K562 (cell line): ENCODE measurements around the gene CACNA2D3. TPM values are rescaled to one million over a fixed set of nuclear protein-coding genes. Genes with fewer than 3 reads are reported as not detected.

ENCODE experiments used
- ATAC-seq: fragments of 200-7000 bp; cut with Tn5 transposase; 3 replicates; pipeline ENCODE4 v1.9.1; 2020; ENCODE audit warnings: moderate library complexity
- BruUV-seq: library from RNA; stranded (reverse); fragments of 400-500 nt; replicated peaks from 2 replicates; lab custom pipeline; 2021; lab: Mats Ljungman, UMichigan
- CTCF ChIA-PET: fragments of 300-600 bp; formaldehyde crosslinking; extraction: SDS; loops from one replicate; lab custom pipeline; 2021; ENCODE audit warnings: low intra/inter-chr PET ratio; lab: Yijun Ruan, JAX
- POLR2A ChIA-PET: fragments of 300-600, 350-650 bp; sonication (Branson Sonifier 250); formaldehyde crosslinking; extraction: SDS; loops from one replicate; lab custom pipeline; 2021; ENCODE audit warnings: antibody characterized with exemption, inconsistent platforms; lab: Yijun Ruan, JAX
- DNase-seq, 4 experiments: peaks; one replicate each; pipeline versions ENCODE4 v3.0.0 to v3.0.0-alpha.2; 2011 to 2018; ENCODE audit warnings: low spot score in 3 of 4, mixed read lengths in 3 of 4; ENCODE audit errors: extremely low read depth in 1 of 4
- FAIRE-seq: peaks from 2 replicates; lab custom pipeline; 2011; peaks lifted over from hg19 to GRCh38; lab: Jason Lieb, UNC
- H2AFZ ChIP-seq: 2 replicates; pipeline ENCODE4 v1.6.0; 2011; ENCODE audit warnings: low read depth, low read length, control low read depth, inconsistent platforms
- H3K27ac ChIP-seq: fragments of 200-600 bp; 3 replicates; pipeline ENCODE4 v1.8.0; 2011; ENCODE audit warnings: low read depth, mild to moderate bottlenecking, control low read depth, inconsistent platforms, low read length, moderate library complexity, mixed read lengths; ENCODE audit errors: extremely low read depth
- H3K27me3 ChIP-seq, 2 experiments: fragments of 300-600 bp in 1 of 2; 2 replicates in 1 of 2; 3 replicates in 1 of 2; pipeline versions ENCODE4 v1.6.0 to v1.8.0; 2011; ENCODE audit warnings: inconsistent platforms in 2 of 2, low read length in 2 of 2, mild to moderate bottlenecking in 1 of 2, mixed read lengths in 1 of 2, moderate library complexity in 1 of 2; ENCODE audit not compliant: control insufficient read depth in 2 of 2, insufficient read depth in 2 of 2
- H3K36me3 ChIP-seq: fragments of 300-600 bp; 3 replicates; pipeline ENCODE4 v1.8.0; 2011; ENCODE audit warnings: mild to moderate bottlenecking, low read length, inconsistent platforms; ENCODE audit not compliant: control insufficient read depth, insufficient read depth
- H3K4me1 ChIP-seq, 2 experiments: fragments of 200-600 bp in 1 of 2; replicated peaks in 1 of 2; 2 replicates in 1 of 2; 3 replicates in 1 of 2; pipeline versions ENCODE4 v1.5.1 to v1.8.0; 2011; ENCODE audit warnings: inconsistent platforms in 2 of 2, low read length in 2 of 2, mild to moderate bottlenecking in 1 of 2, mixed read lengths in 1 of 2, moderate library complexity in 1 of 2; ENCODE audit not compliant: control insufficient read depth in 2 of 2, insufficient read depth in 2 of 2
- H3K4me2 ChIP-seq: 2 replicates; pipeline ENCODE4 v1.6.1; 2011; ENCODE audit warnings: low read length, control low read depth, inconsistent platforms, mixed read lengths; ENCODE audit not compliant: insufficient read depth
- H3K4me3 ChIP-seq: fragments of 200-600 bp; sonication (generic), shearing (Covaris generic); 2 replicates; pipeline ENCODE4 v1.5.1; 2016; ENCODE audit warnings: control low read depth, inconsistent platforms
- H3K79me2 ChIP-seq: fragments of 200-600 bp; 3 replicates; pipeline ENCODE4 v1.8.0; 2011; ENCODE audit warnings: low read length, inconsistent platforms; ENCODE audit not compliant: control insufficient read depth, insufficient read depth
- H3K9ac ChIP-seq, 2 experiments: 2 replicates each; pipeline versions ENCODE4 v1.6.0 to v1.6.1; 2011; ENCODE audit warnings: low read depth in 2 of 2, low read length in 2 of 2, control low read depth in 1 of 2, inconsistent platforms in 1 of 2, mild to moderate bottlenecking in 1 of 2, mixed read lengths in 1 of 2; ENCODE audit not compliant: insufficient read depth in 1 of 2
- H3K9me1 ChIP-seq: one replicate; pipeline ENCODE4 v1.6.0; 2011; ENCODE audit warnings: inconsistent platforms, mild to moderate bottlenecking, low read length, moderate library complexity; ENCODE audit not compliant: control insufficient read depth, insufficient read depth
- H3K9me3 ChIP-seq: replicated peaks from 2 replicates; pipeline ENCODE4 v1.5.1; 2011; ENCODE audit warnings: low read depth, low read length, inconsistent platforms; ENCODE audit not compliant: control insufficient read depth, insufficient read depth
- H4K20me1 ChIP-seq: replicated peaks from 2 replicates; pipeline ENCODE4 v1.6.1; 2011; ENCODE audit warnings: low read length, inconsistent platforms, mixed read lengths; ENCODE audit not compliant: control insufficient read depth, insufficient read depth
- CCAR2 ChIP-seq: fragments of 200-400 bp; formaldehyde crosslinking; IDR thresholded peaks from 2 replicates; pipeline ENCODE4 v1.6.1; 2017; ENCODE audit warnings: mild to moderate bottlenecking, low read depth, low read length
- DNMT1 ChIP-seq: fragments of 450-650 bp; IDR thresholded peaks from 2 replicates; pipeline ENCODE4 v1.6.1; 2016; ENCODE audit warnings: antibody characterized with exemption, mild to moderate bottlenecking
- KLF13 ChIP-seq: fragments of 450-650 bp; IDR thresholded peaks from 2 replicates; pipeline ENCODE4 v1.6.1; 2016; ENCODE audit warnings: missing genetic modification characterization, low read depth, mild to moderate bottlenecking, missing compliant biosample characterization, moderate library complexity, borderline replicate concordance
- PHF8 ChIP-seq: fragments of 200-600 bp; sonication (generic); IDR thresholded peaks from 2 replicates; pipeline ENCODE4 v1.6.1; 2012; ENCODE audit warnings: mixed run types, mild to moderate bottlenecking, inconsistent platforms, low read length, moderate library complexity, borderline replicate concordance
- SIN3B ChIP-seq: fragments of 450-650 bp; IDR thresholded peaks from 2 replicates; pipeline ENCODE4 v1.6.1; 2017; ENCODE audit warnings: low read depth, mild to moderate bottlenecking, moderate library complexity
- WGBS: fragments of 100-300 bp; shearing (Covaris generic); methylation state at CpG from one replicate; pipeline ENCODE4 v1.1.6; 2016; ENCODE audit warnings: low coverage, mixed read lengths; ENCODE audit not compliant: insufficient coverage; ENCODE audit errors: missing lambda C conversion rate; 5-methylcytosine and 5-hydroxymethylcytosine counted together
- in situ Hi-C: fragments of 300-500 bp; cut with MboI; formaldehyde crosslinking; loops from 4 replicates; pipeline ENCODE4 v1.15.0; 2018; ENCODE audit warnings: inconsistent platforms, mixed read lengths
- intact Hi-C: fragments of 100-400 bp; cut with micrococcal nuclease; formaldehyde crosslinking; loops from 2 replicates; pipeline ENCODE4 v1.14.2; 2022
- polyA plus RNA-seq, 8 experiments: library from polyadenylated mRNA; depleted of rRNA in 4 of 8; stranded (reverse) in 5 of 8; unstranded in 3 of 8; fragments of >200 nt; fragmentation: Nextera tagmentation in 2 of 8; fragmentation: Illumina TruSeq in 1 of 8; extraction: Ambion mirVana in 2 of 8; extraction: Trizol in 1 of 8; gene quantifications; 2 replicates each; pipeline versions ENCODE4 v1.2.1 to v1.2.3, GENCODE V29; 2011 to 2014; ENCODE audit warnings: inconsistent platforms in 1 of 8, missing spikeins in 1 of 8
- total RNA-seq, 7 experiments: library from RNA; depleted of rRNA in 6 of 7; stranded (reverse); fragments of >200 nt in 6 of 7; fragmentation: Illumina TruSeq in 2 of 7; extraction: Trizol in 2 of 7; gene quantifications; 2 replicates each; pipeline versions ENCODE4 v1.2.1 to v1.2.3, GENCODE V29; 2011 to 2021; ENCODE audit warnings: low replicate concordance in 1 of 7
- TF ChIP-seq, protein P1 (sequence below): fragments of 450-650 bp; IDR thresholded peaks from 2 replicates; pipeline ENCODE4 v1.6.1; 2016; ENCODE audit warnings: borderline replicate concordance
- TF ChIP-seq, protein P2 (sequence below): fragments of 250-450 bp; sonication (Bioruptor Pico); IDR thresholded peaks from 2 replicates; pipeline ENCODE4 v1.9.0; 2021; ENCODE audit warnings: mild to moderate bottlenecking
- TF ChIP-seq, protein P3 (sequence below): fragments of 450-650 bp; IDR thresholded peaks from 2 replicates; pipeline ENCODE4 v1.6.1; 2017; ENCODE audit warnings: antibody characterized with exemption, mild to moderate bottlenecking
- TF ChIP-seq, protein P4 (sequence below): sonication (generic); formaldehyde crosslinking; IDR thresholded peaks from 2 replicates; pipeline ENCODE4 v1.8.0; 2022; ENCODE audit warnings: mild to moderate bottlenecking, missing genetic modification reagents

Gene CACNA2D3
- total and polyA plus RNA-seq, 9 of the 15 experiments (the other 6 are each of a cell fraction or from before 2014, with no cell fraction given): 0.01 TPM; not detected in 8

DNA sequence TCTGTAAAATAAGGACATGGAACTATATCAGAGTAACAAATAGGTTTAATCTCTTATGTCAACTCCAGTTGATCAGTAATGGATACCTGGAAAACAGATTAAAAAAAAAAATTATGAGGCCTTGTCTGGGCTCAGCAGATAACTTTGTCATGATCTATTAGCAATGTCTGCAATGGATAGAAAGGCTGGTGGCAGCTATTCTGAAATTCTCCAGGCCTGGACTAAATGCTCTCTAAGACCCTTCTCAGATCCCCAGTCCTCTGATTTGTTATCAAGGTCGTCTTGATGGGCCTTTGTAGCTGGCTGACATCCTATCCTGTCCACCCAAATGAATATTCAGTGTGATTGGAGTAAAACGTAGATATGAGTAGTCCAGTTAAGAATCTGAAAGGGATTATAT is 791.8 kb downstream of the CACNA2D3 start (continued):
- TF ChIP-seq, protein P1, sequence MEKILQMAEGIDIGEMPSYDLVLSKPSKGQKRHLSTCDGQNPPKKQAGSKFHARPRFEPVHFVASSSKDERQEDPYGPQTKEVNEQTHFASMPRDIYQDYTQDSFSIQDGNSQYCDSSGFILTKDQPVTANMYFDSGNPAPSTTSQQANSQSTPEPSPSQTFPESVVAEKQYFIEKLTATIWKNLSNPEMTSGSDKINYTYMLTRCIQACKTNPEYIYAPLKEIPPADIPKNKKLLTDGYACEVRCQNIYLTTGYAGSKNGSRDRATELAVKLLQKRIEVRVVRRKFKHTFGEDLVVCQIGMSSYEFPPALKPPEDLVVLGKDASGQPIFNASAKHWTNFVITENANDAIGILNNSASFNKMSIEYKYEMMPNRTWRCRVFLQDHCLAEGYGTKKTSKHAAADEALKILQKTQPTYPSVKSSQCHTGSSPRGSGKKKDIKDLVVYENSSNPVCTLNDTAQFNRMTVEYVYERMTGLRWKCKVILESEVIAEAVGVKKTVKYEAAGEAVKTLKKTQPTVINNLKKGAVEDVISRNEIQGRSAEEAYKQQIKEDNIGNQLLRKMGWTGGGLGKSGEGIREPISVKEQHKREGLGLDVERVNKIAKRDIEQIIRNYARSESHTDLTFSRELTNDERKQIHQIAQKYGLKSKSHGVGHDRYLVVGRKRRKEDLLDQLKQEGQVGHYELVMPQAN: no peak
- TF ChIP-seq KLF13 (no peak), PHF8 (no peak)
- TF ChIP-seq, protein P2, sequence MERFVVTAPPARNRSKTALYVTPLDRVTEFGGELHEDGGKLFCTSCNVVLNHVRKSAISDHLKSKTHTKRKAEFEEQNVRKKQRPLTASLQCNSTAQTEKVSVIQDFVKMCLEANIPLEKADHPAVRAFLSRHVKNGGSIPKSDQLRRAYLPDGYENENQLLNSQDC (CRISPR knock-in tag): no peak

DNA sequence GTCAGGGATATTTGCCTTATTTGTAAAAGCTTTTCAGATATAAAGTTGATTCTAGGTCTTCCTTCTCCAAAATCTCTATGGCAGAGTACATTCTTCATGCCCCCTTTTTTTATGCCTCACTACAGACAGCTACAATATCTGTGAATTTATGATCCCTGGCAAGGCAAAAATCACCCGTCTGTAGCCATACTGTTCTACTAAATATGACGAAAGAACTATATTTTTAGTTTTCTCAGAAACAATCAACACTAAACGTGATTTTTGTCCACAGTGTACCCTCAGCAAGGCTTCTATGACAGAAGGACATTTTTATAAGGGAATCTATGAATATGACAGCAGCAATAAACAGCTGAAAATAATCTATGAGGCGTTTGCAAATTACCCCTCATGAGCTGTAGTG is 792.8 kb downstream of the CACNA2D3 start:
- in situ Hi-C loops: no loop called here
- POLR2A ChIA-PET: no interaction called here
- Histone ChIP-seq H3K36me3 (no peaks in the 10 kb centered on the region), H3K9ac (no peak overlapping the region), H2AFZ (no peak overlapping the region), H3K27ac (no peak overlapping the region), H3K27me3 (0 out of 5 replicates have a peak, but pooled peaks cover 0 to 3% of the 10 kb centered on the region in 2 experiments), H3K4me1 (no peaks in the 10 kb centered on the region; a peak in 1 of 5 replicates), H4K20me1 (no peaks in the 10 kb centered on the region), H3K4me3 (no peak overlapping the region), H3K4me2 (no peak overlapping the region), H3K79me2 (no peaks in the 10 kb centered on the region), H3K9me1 (no peaks in the 10 kb centered on the region), H3K9me3 (no peaks in the 10 kb centered on the region)
- intact Hi-C loops: no loop called here
- no peak for ATAC-seq
- DNase-seq: no peak
- no peak for FAIRE-seq
- CTCF ChIA-PET: no interaction called here
- TF ChIP-seq, protein P3, sequence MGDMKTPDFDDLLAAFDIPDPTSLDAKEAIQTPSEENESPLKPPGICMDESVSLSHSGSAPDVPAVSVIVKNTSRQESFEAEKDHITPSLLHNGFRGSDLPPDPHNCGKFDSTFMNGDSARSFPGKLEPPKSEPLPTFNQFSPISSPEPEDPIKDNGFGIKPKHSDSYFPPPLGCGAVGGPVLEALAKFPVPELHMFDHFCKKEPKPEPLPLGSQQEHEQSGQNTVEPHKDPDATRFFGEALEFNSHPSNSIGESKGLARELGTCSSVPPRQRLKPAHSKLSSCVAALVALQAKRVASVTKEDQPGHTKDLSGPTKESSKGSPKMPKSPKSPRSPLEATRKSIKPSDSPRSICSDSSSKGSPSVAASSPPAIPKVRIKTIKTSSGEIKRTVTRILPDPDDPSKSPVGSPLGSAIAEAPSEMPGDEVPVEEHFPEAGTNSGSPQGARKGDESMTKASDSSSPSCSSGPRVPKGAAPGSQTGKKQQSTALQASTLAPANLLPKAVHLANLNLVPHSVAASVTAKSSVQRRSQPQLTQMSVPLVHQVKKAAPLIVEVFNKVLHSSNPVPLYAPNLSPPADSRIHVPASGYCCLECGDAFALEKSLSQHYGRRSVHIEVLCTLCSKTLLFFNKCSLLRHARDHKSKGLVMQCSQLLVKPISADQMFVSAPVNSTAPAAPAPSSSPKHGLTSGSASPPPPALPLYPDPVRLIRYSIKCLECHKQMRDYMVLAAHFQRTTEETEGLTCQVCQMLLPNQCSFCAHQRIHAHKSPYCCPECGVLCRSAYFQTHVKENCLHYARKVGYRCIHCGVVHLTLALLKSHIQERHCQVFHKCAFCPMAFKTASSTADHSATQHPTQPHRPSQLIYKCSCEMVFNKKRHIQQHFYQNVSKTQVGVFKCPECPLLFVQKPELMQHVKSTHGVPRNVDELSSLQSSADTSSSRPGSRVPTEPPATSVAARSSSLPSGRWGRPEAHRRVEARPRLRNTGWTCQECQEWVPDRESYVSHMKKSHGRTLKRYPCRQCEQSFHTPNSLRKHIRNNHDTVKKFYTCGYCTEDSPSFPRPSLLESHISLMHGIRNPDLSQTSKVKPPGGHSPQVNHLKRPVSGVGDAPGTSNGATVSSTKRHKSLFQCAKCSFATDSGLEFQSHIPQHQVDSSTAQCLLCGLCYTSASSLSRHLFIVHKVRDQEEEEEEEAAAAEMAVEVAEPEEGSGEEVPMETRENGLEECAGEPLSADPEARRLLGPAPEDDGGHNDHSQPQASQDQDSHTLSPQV: no peak
- TF ChIP-seq SIN3B (no peak), DNMT1 (no peak), CCAR2 (no peak)
- TF ChIP-seq, protein P4, sequence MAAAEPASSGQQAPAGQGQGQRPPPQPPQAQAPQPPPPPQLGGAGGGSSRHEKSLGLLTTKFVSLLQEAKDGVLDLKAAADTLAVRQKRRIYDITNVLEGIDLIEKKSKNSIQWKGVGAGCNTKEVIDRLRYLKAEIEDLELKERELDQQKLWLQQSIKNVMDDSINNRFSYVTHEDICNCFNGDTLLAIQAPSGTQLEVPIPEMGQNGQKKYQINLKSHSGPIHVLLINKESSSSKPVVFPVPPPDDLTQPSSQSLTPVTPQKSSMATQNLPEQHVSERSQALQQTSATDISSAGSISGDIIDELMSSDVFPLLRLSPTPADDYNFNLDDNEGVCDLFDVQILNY (CRISPR knock-in tag): no peak
- no TSS peak for BruUV-seq
- WGBS: 2% methylated on average over 4 of the region's 4 CpGs
